ENCODE measurements around the gene FILIP1L. TPM values are rescaled to one million over a fixed set of nuclear protein-coding genes. Genes with fewer than 3 reads are reported as not detected.

The FILIP1L gene
- total RNA-seq, 1 experiment from 2014 or later = 15.5 TPM

GRCh38 chr3:99984668-99985067 lies 129.6 kb downstream of the FILIP1L start:
- Histone ChIP-seq H3K4me1 (peaks cover 17% of the 10 kb centered on the region), H3K27me3 (replicated peaks; ENCODE audit: control insufficient read depth, insufficient read depth, low read length) (no peaks in the 10 kb centered on the region), H3K9me3 (no peaks in the 10 kb centered on the region), H3K36me3 (ENCODE audit: control insufficient read depth, insufficient read depth, low read length) (no peaks in the 10 kb centered on the region), H3K4me3 (ENCODE audit: low read depth, low read length) (no peak overlapping the region)
- Mint-ChIP-seq H3K4me1 (ENCODE audit: low read depth, unreplicated experiment) (peaks cover 24% of the 10 kb centered on the region), H3K4me3 (ENCODE audit: unreplicated experiment) (no peak overlapping the region), H3K27me3 (ENCODE audit: insufficient read depth, unreplicated experiment) (no peaks in the 10 kb centered on the region), H3K36me3 (ENCODE audit: insufficient read depth, unreplicated experiment) (no peaks in the 10 kb centered on the region), H3K9me3 (ENCODE audit: unreplicated experiment) (no peaks in the 10 kb centered on the region), H3K27ac (ENCODE audit: unreplicated experiment) (no peak overlapping the region)
- ChIA-PET POLR2A (no interaction called here), CTCF (no interaction called here)
- BruUV-seq (replicated peaks) = no TSS peak
- TF ChIP-seq, protein P1, sequence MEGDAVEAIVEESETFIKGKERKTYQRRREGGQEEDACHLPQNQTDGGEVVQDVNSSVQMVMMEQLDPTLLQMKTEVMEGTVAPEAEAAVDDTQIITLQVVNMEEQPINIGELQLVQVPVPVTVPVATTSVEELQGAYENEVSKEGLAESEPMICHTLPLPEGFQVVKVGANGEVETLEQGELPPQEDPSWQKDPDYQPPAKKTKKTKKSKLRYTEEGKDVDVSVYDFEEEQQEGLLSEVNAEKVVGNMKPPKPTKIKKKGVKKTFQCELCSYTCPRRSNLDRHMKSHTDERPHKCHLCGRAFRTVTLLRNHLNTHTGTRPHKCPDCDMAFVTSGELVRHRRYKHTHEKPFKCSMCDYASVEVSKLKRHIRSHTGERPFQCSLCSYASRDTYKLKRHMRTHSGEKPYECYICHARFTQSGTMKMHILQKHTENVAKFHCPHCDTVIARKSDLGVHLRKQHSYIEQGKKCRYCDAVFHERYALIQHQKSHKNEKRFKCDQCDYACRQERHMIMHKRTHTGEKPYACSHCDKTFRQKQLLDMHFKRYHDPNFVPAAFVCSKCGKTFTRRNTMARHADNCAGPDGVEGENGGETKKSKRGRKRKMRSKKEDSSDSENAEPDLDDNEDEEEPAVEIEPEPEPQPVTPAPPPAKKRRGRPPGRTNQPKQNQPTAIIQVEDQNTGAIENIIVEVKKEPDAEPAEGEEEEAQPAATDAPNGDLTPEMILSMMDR (IDR thresholded peaks at IDR 0.05; ENCODE audit: insufficient read depth in 1 of 2, low read depth in 1 of 2, low read length in 1 of 2, severe bottlenecking in 1 of 2, unreplicated experiment in 1 of 2) = no peak
- intact Hi-C loops (cut with micrococcal nuclease; ENCODE audit: unreplicated experiment) = no loop called here
- DNase-seq = no peak

DNA sequence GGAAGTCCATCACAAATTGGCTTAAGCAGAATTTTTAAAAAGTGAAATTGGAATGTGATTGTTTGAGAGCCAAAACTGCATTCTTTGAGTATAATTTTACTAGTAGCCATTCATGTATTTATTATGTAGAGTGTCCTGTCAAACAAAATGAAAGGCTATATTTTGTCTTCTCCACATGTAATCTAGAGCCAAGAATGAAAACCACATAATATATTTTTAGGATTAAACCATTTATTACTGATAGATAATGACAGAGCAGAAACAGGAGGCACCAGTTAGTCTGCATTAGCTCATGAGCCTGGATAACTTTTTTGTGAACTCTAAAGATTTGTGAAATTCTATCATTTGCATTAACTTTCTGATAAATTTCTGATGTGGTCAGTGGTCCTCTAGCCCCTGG lies 130.2 kb downstream of the FILIP1L start:
- no peak overlapping the region for H3K4me3 Mint-ChIP-seq (ENCODE audit: unreplicated experiment)
- H3K9me3 ChIP-seq = no peaks in the 10 kb centered on the region
- no peaks in the 10 kb centered on the region for H3K27me3 ChIP-seq (replicated peaks; ENCODE audit: control insufficient read depth, insufficient read depth, low read length)
- no peak overlapping the region for H3K27ac Mint-ChIP-seq (ENCODE audit: unreplicated experiment)
- intact Hi-C loops (cut with micrococcal nuclease; ENCODE audit: unreplicated experiment) = no loop called here
- H3K36me3 Mint-ChIP-seq (ENCODE audit: insufficient read depth, unreplicated experiment) = no peaks in the 10 kb centered on the region
- no TSS peak for BruUV-seq (replicated peaks)
- POLR2A ChIA-PET = no interaction called here
- H3K4me1 ChIP-seq = peaks cover 17% of the 10 kb centered on the region
- no peak for DNase-seq
- H3K36me3 ChIP-seq (ENCODE audit: control insufficient read depth, insufficient read depth, low read length) = no peaks in the 10 kb centered on the region
- no peaks in the 10 kb centered on the region for H3K9me3 Mint-ChIP-seq (ENCODE audit: unreplicated experiment)
- no peaks in the 10 kb centered on the region for H3K27me3 Mint-ChIP-seq (ENCODE audit: insufficient read depth, unreplicated experiment)
- CTCF ChIA-PET = no interaction called here
- H3K4me3 ChIP-seq (ENCODE audit: low read depth, low read length) = no peak overlapping the region
- TF ChIP-seq, protein P1 (IDR thresholded peaks at IDR 0.05; ENCODE audit: insufficient read depth in 1 of 2, low read depth in 1 of 2, low read length in 1 of 2, severe bottlenecking in 1 of 2, unreplicated experiment in 1 of 2) = no peak
- peaks cover 24% of the 10 kb centered on the region for H3K4me1 Mint-ChIP-seq (ENCODE audit: low read depth, unreplicated experiment)

GRCh38 chr3:99982650-99983049 lies 131.7 kb downstream of the FILIP1L start:
- TF ChIP-seq, protein P1 (IDR thresholded peaks at IDR 0.05; ENCODE audit: insufficient read depth in 1 of 2, low read depth in 1 of 2, low read length in 1 of 2, severe bottlenecking in 1 of 2, unreplicated experiment in 1 of 2) = no peak
- no peaks in the 10 kb centered on the region for H3K27me3 Mint-ChIP-seq (ENCODE audit: insufficient read depth, unreplicated experiment)
- no peak for DNase-seq
- Histone ChIP-seq H3K4me1 (peaks cover 17% of the 10 kb centered on the region), H3K9me3 (no peaks in the 10 kb centered on the region), H3K4me3 (ENCODE audit: low read depth, low read length) (no peak overlapping the region), H3K27me3 (replicated peaks; ENCODE audit: control insufficient read depth, insufficient read depth, low read length) (no peaks in the 10 kb centered on the region), H3K36me3 (ENCODE audit: control insufficient read depth, insufficient read depth, low read length) (no peaks in the 10 kb centered on the region)
- no peaks in the 10 kb centered on the region for H3K9me3 Mint-ChIP-seq (ENCODE audit: unreplicated experiment)
- no peaks in the 10 kb centered on the region for H3K36me3 Mint-ChIP-seq (ENCODE audit: insufficient read depth, unreplicated experiment)
- H3K27ac Mint-ChIP-seq (ENCODE audit: unreplicated experiment) = no peak overlapping the region
- CTCF ChIA-PET = no interaction called here
- H3K4me1 Mint-ChIP-seq (ENCODE audit: low read depth, unreplicated experiment) = peaks cover 24% of the 10 kb centered on the region
- intact Hi-C loops (cut with micrococcal nuclease; ENCODE audit: unreplicated experiment) = no loop called here
- no peak overlapping the region for H3K4me3 Mint-ChIP-seq (ENCODE audit: unreplicated experiment)
- BruUV-seq (replicated peaks) = no TSS peak
- POLR2A ChIA-PET = no interaction called here
